Activated CD4-positive, alpha-beta T cell treated with anti-CD3 and anti-CD28 coated beads, Interleukin-2, amount 50 U/mL, for 4 hours (primary cell): ENCODE data around the gene ASAP3.

Source experiments
- DNase-seq, 2 experiments: peaks; one replicate each; pipeline ENCODE4 v3.0.0-alpha.2; 2020

ASAP3 gene

DNA sequence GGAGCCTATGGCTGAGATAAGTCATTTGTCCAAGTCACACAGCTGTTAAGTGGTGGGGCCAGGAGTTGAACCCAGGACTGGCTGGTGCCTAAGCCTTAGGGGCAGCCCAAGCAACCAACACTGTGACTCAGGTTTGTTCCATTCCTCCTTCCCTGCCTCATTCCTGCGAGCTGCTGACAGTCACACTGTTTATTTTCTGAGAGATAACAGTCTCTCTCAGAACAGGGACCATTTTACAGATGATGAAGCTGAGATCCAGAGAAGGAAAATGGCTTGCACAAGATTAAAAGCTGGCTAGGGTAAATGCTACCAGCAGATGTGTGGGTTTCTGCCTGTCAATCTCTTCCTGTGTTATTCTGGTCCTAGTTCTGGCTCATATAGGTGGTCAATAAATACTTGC is 35.1 kb downstream of the ASAP3 start:
- no peak for DNase-seq

DNA sequence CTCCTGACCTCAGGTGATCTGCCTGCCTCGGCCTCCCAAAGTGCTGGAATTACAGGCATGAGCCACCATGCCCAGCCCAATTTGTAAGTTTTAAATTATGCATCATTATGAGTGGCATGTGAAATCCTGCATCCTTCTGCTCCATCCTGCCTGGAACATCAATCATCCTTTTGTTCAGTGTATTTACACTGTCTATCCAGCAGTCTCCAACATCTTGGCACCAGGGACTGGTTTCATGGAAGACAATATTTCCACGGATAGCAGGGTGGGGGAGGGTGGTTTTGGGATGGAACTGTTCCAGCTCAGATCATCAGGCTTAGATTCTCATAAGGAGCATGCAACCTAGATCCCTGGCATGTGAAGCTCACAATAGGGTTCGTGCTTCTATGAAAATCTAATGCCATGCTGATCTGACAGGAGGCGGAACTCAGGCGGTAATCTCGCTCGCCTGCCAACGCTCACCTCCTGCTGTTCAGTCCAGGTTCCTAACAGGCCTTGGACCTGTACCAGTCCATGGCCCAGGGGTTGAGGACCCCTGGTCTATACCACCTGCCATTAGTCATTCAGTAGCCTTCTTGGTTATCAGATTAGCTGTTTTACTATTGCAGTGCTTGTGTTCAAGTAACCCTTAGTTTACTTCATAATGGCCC is 37.2 kb downstream of the ASAP3 start:
- no peak for DNase-seq

DNA sequence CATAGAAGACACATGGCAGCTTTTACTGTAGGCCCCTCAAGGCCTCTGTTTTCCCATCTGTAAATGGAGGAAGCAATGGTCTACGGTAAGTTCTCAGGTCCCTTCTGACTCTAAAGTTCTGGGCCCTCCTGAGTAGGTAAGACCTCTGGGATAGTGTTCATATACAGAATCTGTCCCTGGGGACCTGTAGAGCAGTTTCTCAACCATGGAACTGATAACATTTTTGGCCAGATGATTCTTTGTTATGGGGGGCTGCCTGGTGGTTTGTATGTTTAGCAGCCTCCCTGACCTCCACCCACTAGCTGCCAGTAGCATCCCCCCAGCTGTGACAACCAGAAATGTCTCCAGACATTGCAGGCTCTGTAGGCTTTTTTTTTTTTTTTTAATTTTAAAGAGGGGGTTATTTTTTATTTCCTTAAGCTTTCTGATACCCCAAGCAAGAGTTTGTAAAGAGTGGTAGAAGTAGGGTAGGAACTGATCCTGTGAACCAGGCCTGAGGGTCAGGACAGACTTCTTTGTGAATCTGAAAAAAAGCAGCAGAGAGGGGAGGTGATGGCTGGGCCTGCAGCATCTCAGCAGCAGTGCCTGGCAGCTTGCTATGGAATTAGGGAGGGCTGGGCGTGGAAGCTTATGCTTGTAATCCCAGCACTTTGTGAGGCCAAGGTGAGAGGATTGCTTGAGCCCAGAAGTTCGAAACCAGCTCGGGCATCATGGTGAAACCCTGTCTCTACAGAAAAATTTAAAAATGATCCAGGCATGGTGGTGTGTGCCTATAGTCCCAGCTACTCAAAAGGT is 39.2 kb downstream of the ASAP3 start:
- DNase-seq, result no peak

DNA sequence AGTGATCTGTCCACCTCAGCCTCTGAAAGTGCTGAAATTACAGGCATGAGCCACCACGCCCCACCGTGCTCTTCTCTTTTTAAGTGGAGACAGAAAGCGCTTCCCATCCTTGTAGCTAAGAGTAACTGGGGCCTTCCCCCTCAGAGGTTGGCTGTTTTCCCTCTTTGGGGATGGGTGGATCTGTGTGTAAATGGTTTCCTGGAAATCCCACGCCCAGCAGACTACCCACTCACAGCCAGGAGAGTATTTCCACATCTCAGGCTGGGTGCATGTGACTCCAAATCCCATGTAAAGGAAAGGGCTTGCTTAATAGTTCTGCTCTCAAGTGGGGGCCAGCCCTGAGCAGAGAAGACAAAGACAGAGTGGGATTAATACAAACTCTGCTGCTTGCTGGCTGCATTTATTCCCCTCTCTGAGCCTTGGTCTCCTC is 39.9 kb downstream of the ASAP3 start:
- DNase-seq, result no peak

DNA sequence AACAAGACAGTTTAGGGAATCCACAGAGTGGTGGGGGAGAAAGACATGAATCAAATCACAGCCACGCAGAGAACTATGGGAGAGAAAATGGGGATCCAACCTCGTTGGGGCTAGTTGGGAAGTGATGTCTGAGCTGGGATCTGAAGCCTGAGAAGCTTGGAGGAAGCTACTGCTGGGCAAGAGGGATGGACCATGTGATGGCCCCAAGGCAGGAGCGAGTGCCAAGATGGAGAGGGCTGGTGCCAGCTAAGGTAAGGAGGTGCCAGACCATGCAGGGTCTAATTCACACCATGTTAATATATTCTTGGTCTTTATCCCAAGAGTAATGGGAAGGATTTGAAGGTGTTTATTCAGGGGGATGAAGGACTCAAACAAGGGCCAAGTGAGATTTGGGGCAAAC is 41.2 kb downstream of the ASAP3 start:
- DNase-seq, result no peak

DNA sequence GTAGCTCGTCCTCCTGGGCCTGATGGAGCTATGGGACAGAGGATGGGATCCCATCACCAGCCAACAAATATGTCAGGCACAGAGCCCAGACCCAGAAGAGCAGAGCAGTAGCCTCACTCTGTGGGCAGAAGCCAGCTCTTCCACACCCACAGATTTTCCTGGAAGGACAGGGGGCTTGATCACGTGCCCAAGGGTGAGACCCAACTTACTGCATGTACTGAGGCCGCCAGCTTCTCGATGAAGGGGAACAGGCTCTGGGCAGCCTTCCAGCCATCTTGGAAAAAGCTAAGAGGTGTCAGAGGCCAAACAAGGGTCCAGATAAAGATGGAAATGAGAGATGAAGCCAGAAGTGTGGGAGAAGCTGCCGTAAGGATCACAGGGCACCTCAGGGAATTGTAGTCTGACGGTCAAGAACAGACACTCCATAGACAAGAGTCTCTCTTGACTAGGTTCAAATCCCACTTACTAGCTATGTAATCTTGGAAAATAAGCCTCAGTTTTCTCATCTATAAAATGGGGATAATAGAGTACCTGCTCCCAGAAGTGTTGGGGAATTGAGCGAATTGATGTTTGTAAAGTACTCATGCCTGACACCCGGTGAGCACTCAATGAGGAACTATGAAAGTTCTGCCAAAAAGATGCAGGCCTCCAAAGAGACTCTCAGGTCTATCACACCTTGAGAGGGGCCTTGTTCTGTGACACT is 42.4 kb downstream of the ASAP3 start:
- no peak for DNase-seq

DNA sequence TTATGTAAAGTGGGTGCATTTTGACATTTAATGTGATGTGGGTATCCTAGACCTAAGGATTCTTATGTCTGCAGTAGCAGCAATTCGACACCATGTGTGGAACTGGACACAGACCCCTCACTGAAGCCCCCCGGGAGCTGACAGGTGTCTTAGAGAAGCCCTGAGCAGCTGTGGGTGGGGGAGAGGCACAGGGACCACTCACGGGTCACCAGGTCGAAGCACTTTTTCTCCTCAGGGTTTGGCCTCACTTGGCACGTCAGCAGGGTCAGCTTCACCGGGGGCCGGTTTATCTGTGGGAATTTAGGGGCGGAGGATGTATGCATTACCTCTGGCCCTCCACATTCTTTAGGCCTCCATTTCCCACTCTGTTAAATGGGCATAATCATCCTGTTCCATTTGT is 45.4 kb downstream of the ASAP3 start:
- no peak for DNase-seq

DNA sequence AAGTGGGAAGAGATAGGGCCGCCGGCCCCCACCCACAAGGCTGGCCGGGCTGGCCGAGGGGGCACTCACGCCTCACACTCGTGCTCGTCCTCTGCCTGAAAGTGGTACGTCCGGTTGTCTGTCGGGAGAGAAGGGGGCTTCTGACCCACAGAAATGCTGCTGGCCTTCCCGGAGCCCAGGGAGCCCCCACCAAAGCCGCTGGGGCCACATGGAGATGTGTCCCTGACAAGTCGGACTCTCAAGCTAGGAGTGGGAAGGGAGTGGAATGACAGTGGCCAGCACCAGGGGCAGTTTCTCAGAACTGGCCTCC is 46.7 kb downstream of the ASAP3 start:
- no peak for DNase-seq

DNA sequence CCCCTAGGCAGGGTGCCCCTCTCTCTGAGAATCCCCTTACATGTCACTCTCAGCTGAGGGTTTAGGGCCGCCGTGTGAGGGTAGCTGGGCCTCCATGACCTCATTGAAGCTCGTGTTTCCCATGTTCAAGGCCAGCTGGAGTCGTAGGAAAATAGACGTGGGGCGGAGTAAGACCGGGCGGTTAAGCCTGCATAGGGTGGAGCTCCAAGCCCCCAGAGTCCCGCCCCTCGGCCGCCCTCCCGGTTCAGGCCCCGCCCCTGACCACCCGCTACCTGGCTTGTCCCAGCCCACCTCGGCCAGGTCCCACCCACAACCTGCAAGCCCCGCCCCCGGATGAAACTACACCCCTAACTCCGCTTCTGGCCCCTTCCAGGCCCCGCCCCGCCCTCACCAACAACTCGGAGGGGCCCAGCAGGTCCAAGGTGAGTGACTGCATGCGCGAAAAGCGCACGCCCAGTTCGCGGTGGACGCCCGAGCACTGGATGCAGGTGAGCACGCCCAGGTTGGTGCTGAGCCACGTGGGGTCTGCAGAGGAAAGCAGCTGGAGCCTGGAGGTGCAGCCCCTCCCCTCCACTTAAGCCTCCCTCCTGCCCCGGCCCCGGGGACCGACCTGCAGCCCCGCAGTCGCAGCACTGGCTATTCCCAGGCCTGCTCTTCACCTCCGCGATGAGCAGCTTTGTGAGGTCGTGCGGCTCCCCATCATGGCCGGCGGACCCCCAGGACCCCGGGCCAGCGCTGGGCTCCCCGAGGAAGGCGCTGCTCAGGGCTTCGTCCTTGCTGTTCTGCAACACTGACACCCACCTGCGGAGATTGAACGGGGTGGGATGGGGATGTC is 47.2 kb downstream of the ASAP3 start:
- peak in 1 of 2 experiments; percentile 10 for DNase-seq

DNA sequence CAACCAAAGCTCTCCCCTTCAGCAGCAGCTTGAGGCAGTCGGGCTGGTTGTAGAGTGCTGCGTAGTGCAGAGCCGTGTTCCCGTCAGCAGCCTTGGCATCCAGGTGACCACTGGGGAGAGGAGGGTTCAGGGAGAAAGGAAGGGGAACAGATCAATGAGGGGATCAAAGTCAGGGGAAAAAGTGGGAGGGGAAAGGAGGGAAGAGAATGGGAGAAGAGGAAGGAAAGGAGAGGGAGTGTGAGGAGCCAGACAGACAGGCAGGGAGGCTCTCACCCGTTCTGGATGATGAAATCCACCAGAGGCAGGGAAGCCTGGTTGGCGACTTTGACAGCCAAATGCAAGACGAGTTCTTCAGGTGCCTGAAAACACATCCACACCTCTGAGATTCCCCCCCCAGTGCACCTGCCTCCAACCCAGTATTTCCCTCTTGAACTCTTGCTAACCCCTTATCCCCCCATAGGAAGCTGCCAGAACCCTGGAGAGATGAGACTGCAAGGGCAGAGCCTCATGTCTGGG is 49.7 kb downstream of the ASAP3 start:
- DNase-seq, result no peak

DNA sequence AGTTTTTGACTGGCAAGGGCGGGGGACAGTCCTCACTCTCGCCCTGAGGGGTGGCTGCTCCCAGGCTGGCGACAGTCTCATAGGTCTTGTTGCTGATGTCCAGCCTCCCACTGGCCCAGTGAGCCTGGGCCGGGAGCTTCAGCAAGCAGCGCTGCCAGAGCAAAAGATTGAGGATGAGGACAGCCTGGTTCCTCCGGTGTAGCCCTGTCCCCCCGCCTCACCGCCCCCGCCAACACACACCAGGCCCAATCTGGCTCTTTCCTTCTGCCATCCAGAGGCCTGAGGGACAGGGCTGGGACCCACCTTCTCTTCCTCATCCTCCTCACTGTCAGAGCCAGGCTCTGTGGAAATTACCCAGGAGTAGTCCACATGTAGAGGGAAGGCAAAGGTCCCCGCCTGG is 50.9 kb downstream of the ASAP3 start:
- no peak for DNase-seq

DNA sequence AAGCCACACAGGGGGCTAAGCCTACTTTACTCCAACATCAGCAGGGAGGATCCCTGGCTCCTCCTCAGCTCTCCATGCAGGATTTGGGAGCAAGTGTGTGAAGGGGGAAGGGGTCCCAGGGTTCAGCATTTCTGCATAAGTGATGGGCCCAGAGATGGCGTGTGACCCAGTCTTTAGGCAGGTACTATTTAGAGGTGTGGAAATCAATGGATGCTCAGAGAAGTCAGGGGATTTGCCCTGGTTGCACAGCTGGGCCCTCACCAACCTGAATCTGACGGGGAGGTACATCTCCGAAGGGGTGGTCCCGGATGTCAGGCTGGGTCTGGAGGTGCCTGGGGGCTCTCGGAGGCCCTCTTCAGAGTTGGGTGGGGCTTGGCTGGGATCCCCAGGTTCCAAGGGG is 52.5 kb downstream of the ASAP3 start:
- DNase-seq, result no peak

DNA sequence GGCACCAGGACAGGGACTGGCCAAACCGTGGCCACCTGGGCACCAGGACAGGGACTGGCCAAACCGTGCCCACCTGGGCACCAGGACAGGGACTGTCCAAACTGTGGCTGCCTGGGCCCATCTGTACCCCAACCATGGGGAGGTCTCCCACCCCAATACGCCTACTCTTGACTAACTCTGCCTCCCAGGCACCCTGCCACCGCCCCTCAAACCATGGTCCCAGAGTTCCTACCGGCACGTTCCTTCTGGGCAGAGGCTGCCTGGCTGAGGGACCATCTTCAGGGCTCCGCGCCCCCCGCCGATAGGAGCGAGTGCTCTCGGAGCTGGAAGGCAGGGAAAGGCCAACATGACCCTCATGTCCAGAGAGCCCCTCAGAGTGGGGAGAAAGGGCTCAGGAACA is 53.2 kb downstream of the ASAP3 start:
- DNase-seq, result no peak

DNA sequence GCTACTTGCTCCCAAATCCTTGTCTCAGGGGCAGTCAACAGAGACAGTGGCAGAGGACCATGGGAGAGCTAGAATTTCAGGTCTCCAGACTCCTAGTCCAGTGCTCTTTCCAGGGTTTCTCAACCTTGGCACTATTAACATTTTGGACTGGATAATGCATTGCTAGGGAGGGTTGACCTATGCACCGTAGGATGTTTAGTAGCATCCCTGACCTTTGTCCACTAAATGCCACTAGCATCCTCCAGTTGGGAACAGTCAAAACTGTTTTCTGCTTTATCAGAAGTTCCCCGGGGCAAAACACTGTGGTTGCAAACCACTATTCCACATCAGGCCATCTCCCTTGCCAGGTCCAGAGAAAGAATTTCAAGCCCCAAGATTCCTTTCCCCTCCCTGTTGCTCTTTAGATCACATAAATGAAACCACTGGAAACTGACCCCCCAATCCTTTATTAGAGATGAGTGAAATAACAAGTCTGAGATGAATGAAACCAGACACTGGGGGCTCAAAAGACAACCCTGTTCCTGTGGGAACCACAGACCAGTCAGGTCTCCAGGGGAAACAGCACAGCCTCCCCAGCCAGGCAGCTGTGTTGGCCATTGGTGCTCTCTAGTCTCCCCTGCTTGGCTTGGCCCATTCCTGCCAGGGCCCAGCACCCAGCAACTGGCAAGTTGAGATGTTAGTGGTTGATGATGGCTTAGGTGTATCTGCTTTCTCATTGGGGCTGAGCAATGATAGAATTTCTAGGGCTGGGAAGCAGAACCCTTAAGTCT is 55.7 kb downstream of the ASAP3 start:
- no peak for DNase-seq

DNA sequence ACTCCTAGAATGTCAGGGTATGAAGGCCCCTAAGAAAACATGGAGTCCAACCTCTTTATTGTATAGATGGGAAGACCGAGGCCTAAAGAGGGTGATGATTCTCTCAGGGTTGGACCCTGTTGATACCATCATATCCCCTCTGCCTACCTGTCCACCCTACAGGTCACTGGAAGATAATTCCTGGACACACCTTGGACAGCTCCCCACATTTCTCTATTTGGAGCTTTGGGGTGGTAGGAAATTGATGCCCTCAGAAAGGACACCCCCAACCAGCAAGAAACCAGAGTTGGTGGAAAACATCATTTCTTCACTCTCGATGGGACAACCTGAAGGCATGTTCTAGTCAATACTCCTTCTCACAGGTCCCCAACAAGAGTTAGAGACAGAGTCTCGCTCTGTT is 56.4 kb downstream of the ASAP3 start:
- DNase-seq, result no peak

DNA sequence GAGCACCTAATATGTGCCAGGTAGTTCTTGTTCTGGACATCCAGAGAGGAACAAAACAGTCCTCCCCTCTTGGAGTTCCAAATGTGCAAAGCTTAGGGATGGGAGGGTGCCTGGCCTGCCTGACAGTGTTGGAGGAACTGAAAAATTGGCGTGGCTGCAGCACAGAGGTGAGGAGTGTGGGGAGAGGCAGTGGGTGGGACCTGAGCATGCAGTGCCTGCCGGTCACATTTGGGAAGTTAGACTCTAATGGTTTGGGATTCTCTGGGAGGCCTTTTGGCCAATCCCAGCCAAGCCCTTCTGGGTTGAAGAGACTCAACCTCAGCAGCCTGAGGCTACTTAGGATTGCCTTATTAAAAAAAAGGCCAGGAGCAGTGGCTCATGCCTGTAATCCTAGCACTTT is 57.2 kb downstream of the ASAP3 start:
- DNase-seq, result no peak

DNA sequence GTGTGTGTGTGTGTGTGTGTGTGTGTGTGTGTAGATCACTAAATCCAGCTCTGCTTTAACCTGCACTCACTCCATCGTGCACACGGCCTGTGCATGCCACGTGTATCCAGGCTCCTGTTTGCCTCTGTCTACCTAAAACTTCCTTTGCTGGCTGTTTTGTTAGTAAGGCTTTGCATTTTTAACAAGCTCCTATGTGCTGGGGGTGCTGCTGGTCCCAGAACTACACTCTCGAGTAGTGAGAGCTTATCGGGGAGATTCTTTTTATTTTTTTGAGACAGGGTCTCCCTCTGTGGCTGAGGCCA is 58.8 kb downstream of the ASAP3 start:
- no peak for DNase-seq

DNA sequence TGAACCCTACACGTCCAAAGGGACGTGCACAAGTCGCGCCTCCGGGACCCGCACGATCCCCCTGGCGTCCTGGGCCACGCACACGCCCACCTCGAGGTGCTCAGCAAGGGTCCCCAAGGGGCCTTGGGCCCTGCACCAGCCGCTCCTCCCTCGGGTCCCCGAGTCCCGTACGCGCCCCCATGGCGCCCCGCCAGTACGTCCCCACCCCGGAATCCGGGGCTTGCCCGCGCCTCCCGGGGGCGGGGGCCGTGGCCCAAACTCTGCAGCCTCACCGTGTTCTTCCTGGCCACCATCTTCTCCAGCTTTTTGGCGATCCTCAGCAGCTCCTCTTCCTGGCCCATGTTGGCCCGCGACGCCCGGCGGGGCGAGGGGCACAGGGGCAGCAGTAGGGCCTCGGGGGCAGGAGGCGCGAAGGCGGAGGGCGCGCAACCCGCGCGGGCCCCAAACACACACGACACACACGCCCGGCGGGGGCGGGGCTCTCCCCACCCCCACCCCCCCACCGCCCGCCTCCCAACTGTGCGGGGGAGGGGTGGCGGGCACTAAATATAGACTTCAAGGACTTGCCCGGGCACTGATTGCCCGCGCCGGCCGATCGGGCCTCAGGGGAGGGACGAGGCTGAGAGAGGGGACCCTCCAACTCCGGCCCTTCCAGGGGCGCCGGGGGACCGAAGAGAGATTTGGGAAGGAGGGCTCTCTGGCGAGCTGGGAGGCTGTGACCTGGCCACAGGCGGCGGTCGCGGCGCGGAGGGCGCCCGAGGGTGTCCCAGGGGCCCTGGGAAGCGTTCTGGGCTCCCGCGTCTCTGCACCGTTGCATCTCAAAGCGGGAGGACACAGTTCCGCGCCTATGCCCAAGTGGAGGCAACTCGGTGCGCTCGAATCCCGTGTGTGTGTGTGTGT is 59.4 kb downstream of the ASAP3 start, which contains the start of gene TCEA3:
Gene TCEA3 (minus strand): TSS at position 456 of the 900 bp plus-strand sequence. CDS start 115 bp downstream, at position 341.
- peak; percentile 16 to 19 for DNase-seq

DNA sequence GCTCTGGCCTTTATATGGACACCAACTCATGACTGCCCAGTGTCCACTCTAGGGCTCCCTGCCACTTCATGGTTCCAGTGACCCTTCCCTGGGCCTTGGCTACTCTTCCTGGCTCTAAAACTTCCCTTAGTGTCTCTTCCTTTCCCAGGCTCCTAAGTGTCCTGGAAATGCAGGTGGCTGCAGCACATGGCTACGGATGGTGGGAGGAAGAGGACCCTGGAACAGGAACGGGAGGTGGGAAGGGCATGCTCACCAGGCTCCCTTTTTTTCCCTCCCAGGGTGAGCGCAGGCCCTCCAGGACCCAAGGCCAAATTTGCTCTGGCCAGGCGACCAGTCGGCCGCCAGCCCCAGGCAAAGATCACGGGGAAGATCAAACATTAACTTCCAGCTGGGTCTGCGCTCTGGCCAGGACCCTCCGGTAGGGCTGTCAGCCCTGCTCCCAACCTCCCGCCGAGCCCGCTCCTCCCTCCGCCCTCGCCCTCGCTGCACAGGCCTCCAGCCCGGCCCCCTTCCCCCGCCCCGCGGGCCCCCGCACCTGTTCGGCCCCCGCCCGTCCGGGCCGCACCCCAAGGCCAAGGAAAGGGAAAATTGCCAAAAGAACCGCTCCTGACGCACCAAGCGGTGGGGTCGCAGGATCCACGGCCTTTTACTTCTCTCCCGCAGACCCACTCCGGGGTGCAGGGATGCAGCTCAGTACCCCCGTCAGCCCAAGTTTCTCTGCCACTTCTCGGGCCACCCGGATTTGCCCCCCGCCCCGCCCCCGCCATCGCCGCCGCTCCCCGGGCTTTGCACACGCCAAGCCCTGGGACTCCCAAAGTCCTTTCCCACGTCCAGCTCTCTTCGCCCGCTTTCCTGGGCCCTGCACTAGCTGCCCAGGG is 60.3 kb downstream of the ASAP3 start:
- peak in 1 of 2 experiments; percentile 11 for DNase-seq

DNA sequence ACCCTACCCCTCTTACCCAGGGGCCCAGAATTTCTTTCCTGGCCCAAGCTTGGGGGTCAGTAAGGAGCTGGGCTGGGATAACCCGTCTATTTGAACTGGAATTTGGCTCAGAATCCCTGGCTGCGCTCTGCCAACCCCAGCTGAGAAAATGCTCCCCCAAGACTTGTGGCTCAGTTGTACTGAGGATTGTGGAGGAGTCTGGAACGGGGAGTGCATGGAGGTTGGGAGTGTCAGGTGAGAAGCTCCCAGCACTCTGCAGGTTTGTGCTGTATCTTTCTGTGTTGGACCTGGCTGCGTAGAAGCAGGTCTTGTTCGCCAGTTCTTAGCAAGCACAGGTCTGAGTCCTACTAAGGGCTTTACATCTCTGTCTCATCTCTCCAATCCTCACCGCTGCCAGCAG is 61.0 kb downstream of the ASAP3 start:
- no peak for DNase-seq
